Left renal pelvis (tissue), 4 donors: ENCODE results near the gene ADAM19. TPM values are rescaled to one million over a fixed set of nuclear protein-coding genes. Genes with fewer than 3 reads are reported as not detected.

Experiments
- DNase-seq, 4 donors: peaks; one replicate each; pipeline ENCODE4 v3.0.0-alpha.2; 2013; ENCODE audit warnings: low read depth in 4 of 4, low spot score in 3 of 4
- polyA plus RNA-seq, 4 donors: library from polyadenylated mRNA; unstranded; fragments of 120-200 nt; gene quantifications; one replicate each; pipeline ENCODE4 v1.2.1, GENCODE V29; 2013; ENCODE audit not compliant: insufficient read length in 4 of 4

ADAM19 gene
- polyA plus RNA-seq, 4 donors: 8.7 to 21.3 (median 9.3) TPM

GRCh38 chr5:157471709-157472108 is 103.9 kb downstream of the ADAM19 start:
- DNase-seq: no peak

GRCh38 chr5:157470631-157471030 is 104.9 kb downstream of the ADAM19 start:
- DNase-seq: no peak

- DNase-seq: no peak
Measured at GRCh38 chr5:157469687-157470086, 105.9 kb downstream of the ADAM19 start.

- DNase-seq: no peak
Measured at GRCh38 chr5:157469073-157469472, 106.5 kb downstream of the ADAM19 start.

- DNase-seq: no peak
Measured at GRCh38 chr5:157468293-157468965, 107.1 kb downstream of the ADAM19 start.

GRCh38 chr5:157464519-157465171 is 110.9 kb downstream of the ADAM19 start:
- no peak for DNase-seq

GRCh38 chr5:157463621-157464518 is 111.7 kb downstream of the ADAM19 start:
- DNase-seq: no peak

GRCh38 chr5:157463081-157463480 is 112.5 kb downstream of the ADAM19 start:
- DNase-seq: no peak

GRCh38 chr5:157460921-157461792 is 114.4 kb downstream of the ADAM19 start:
- DNase-seq: no peak

- no peak for DNase-seq
Measured at GRCh38 chr5:157459715-157460599, 115.6 kb downstream of the ADAM19 start, which contains the start of gene NIPAL4. Gene NIPAL4 (plus strand): TSS chr5:157460213. CDS start chr5:157460321, 108 bp downstream.

- DNase-seq: no peak
Measured at GRCh38 chr5:157458835-157459234, 116.7 kb downstream of the ADAM19 start.

- DNase-seq: no peak
Measured at GRCh38 chr5:157457391-157457790, 118.2 kb downstream of the ADAM19 start.

GRCh38 chr5:157456301-157456700 is 119.3 kb downstream of the ADAM19 start:
- no peak for DNase-seq

- DNase-seq: no peak
Measured at GRCh38 chr5:157455057-157455456, 120.5 kb downstream of the ADAM19 start.

- no peak for DNase-seq
Measured at GRCh38 chr5:157454273-157454672, 121.3 kb downstream of the ADAM19 start.

GRCh38 chr5:157451806-157452205 is 123.8 kb downstream of the ADAM19 start:
- no peak for DNase-seq

- no peak for DNase-seq
Measured at GRCh38 chr5:157450024-157450423, 125.6 kb downstream of the ADAM19 start.

- DNase-seq: no peak
Measured at GRCh38 chr5:157449011-157449723, 126.4 kb downstream of the ADAM19 start.

GRCh38 chr5:157447201-157447637 is 128.4 kb downstream of the ADAM19 start:
- DNase-seq: peak in 2 of 4 donors; percentile 56 to 63
